ENCODE data around the gene POLD2.

POLD2 gene

GRCh38 chr7:44078521-44078920 is 44.8 kb downstream of the POLD2 start:
- no peak for DNase-seq

- DNase-seq: no peak
These were observed 45.7 kb downstream of the POLD2 start for GRCh38 chr7:44077681-44078091.

DNA sequence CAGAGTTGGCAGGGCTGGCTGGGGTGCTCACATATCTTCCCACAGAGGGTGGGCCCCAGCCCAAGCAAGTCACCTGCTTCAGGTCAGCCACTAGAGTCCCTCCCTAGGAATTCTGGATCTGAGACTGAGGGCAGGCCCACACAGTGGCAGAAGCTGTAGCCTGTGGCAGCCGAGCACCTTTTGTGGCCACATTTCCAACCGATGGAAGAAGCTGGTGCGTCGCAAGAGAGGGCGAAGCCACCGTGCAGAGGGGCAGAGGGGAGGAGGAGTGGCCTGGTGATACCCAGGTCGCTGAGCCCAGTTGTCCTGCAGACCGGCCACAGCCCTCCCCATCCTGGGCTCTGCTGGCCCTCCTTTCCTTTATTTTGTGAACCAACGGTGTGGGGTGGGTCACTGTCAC is 46.3 kb downstream of the POLD2 start:
- no peak for DNase-seq

GRCh38 chr7:44076101-44076895 is 47.0 kb downstream of the POLD2 start:
- no peak for DNase-seq

DNA sequence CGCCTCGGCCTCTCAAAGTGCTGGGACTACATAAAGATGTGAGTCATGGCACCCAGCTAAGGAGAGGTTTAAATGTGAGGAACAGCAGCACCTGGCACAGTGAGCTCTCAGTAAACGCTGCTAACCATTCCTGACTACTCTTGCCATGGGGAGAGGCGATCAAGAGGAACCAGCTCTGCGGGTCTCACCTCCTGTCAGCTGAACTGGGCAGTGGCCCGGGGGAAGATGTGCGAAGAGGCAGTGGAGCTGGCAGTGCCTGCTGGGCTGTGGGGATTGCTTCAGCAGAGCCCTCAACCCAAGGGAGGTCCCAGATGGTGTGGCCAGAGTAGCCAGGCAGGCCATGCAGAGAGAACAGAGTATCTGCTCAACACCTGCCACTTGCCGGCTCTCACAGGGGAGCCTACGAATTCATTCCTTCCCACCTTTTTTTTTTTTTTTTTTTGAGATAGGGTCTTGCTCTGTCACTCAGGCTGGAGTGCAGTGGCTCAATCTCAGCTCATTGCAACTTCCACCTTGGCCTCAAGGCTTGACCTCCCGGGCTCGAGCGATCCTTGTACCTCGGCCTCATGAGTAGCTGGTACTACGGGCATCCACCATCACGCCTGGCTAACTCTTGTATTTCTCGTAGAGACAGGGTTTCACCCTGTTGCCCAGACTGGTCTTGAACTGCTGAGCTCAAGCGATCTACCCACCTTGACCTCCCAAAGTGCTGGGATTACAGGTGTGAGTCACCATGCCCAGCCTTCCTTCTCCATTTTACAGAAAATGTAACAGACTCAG is 47.9 kb downstream of the POLD2 start:
- DNase-seq: no peak

DNA sequence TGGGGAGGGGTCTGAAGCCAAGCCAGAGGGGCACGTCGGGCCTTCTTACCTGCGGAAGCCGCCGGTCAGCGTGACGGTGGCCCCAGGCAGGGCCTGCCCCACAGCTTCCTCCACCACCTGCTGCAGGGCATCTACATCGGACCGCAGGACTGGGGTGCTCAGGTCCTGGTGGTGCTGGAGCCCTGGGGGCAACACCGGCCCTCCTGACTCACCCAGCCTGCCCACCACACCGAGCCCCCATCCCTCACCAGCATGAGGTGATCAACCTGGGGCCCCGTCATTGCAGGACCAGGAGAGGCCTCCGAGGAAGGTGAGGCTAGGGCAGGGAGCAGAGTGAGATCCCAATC is 49.0 kb downstream of the POLD2 start:
- no peak for DNase-seq

DNA sequence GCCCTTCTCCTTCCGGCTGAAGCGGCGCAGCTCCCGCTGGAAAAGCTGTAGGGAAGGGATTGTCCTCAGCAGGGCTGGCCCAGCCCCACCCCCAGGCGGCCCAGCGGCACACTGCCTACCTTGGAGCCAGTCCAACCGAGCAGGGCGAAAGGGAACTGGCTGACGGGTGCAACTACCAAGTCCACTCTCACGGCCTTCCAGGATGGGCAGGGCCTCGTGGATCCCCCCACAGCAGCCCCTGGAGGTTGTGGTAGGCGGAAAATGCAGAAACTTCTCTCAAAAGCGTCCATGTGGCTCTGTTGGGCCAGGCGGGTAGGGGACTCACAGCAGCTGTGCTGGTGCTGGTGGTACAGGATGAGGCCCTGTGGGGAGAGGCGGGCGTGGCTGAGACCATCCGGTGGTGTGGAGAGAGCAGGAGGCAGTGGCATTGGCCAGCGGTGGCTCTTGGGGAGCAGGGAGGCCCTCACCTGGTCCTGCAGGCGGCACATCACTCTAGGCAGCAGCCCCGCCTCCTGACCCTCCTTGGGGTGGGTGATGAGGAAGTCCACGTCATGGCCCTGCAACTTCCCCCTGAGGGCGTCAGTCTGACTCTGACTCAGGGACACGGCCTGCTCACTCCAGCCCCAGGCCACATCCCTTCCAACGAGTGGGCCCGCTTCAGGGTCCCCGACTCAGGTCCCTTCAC is 49.5 kb downstream of the POLD2 start:
- no peak for DNase-seq

DNA sequence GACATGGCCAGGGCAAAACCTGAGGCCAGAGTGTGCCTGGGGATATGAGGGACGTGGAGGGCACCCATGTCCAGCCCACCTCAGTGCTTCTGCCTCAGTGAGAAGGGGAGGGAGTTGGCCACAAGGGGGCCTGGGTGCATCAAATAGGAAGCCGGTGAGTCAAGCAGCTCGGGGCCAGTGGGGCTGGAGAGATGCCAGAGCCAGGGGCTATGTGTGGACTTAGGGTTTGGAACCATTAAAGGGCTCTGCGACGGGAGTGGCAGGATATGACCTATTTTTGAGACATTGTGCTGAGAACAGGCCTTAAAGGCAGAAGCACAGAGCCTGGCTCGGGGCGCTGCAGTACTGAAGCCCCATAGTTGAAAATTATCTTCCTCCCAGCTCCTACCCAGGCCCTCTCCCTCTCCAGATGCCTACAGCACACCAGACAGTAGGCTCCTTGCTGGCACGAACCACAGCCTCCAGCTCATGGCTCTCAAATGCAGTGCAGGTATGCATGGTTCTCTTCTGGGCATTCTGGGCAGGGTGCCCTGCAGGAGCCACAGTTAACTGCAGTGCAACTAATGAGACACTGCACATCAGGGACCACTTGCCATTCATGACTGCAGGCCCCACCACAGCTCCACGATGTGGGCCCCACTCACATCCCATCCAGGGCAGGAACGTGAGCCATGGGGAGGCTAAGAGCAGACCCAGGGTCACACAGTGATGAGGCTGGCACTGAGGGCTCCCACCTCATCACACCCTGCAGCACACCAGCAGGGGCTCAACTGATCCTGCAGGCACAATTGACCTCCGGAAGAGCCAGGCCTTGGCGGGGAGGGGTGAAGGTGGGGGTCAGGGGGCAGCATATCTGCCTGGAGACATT is 50.8 kb downstream of the POLD2 start:
- peak; percentile 39 for DNase-seq

GRCh38 chr7:44071726-44072363 is 51.5 kb downstream of the POLD2 start:
- no peak for DNase-seq

- DNase-seq: no peak
These were observed 55.3 kb downstream of the POLD2 start for GRCh38 chr7:44068054-44068453.

DNA sequence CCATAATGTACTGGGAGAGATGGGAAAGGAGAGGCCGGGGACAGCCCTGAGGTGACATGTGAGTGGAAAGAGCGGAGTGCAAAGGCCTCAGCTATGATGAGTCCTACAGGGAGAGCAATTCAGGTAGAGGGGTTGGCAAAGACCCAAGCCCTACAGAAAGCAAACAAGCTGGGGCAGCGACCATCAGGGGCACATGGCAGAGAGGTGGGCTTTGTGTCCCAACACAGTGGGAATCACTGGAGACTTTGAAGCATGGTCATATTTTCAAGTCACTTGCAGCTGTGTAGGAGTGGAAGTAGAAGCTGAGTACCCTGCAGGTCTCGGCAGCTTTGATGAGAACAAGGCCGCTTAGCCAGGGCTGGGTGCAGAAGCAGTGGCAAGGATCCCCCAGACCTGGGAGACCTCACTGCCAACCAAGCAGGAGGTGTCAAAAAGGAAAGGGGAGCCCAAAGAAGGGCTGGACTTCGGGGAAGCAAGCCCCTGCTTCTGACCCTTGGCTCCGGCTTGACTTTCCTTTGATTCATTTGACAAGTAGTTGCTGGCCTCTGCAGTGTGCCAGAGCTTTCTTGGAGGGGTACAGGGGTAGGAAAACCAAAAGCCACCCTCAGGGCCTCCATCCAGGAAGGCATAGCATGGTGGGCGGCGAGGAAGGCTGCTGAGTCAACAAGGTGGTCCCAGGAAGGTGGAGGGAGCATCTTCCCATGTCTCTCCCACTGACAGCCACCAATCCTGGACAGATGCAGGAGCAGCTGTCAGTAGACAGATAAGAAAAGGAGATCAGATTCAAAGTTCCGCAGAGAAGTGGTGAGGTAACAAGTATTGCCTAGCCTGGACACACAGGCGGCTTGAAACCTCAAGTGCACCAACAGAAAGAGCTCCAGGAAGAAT is 56.0 kb downstream of the POLD2 start:
- no peak for DNase-seq

- no peak for DNase-seq
These were observed 56.8 kb downstream of the POLD2 start for GRCh38 chr7:44066494-44067063.

DNA sequence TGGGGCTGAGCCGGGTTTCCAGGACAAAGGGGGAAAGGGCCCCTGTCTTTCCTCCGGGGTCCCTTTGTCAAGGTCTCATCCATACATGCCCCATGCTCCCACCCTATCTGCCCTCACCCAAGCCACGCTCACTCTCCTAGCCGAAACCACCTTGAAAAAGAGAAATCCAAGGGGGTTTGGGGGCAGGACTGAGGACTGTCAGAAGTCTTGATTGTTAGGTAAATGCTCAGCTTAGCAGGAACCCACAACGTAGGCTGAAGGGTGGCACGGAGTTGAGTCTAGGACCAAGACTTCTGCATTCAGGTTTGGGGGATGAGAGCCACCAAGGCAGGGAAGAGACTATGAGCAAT is 57.3 kb downstream of the POLD2 start:
- DNase-seq: no peak

DNA sequence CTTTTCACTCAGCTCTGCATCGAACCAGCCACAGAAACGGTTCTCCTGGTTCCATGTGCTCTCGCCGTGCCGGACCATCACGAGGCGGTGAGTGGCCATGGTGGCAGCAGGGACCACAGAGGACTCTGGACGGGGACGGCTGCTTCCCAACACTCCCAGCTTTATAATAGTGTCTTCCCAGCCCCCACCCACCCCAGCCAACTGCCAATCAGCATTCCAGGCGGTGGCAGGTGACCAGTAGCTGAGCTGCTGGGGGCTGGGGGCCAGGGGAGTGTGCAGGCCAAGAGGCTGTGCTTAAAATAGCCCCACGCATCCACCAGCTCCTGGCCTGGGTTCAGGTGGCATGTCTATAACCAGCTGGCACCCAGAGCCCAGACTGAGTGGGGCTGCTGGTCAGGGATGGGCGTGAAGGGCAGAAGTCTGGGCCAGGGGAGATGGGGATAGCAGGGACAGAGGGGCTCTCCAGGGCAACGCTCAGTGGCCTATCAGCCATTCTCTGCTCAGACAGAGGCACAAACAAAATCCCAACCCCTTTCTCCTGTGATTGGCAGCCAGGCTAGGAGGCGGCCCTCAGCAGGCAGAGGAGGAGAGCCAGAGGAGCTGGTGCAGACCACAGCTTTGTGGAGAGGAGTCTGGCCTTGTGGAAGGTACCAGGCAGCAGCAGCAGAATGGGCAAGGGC is 57.8 kb downstream of the POLD2 start, which contains the start of gene PGAM2:
Gene PGAM2 (minus strand): TSS at position 137 of the 680 bp plus-strand sequence. CDS start 38 bp downstream, at position 99.
- DNase-seq: no peak

- DNase-seq: no peak
These were observed 58.4 kb downstream of the POLD2 start for GRCh38 chr7:44064791-44065430.

Measured in NCI-H345 (cell line).